GM06990 (cell line): ENCODE data around the gene ELAVL2.

ENCODE experiments used
- DNase-seq: peaks from one replicate; pipeline ENCODE4 v3.0.0-alpha.2; 2011; ENCODE audit not compliant: insufficient read length; ENCODE audit errors: extremely low read depth
- H3K27me3 ChIP-seq: replicated peaks from 2 replicates; pipeline ENCODE4 v1.6.0; 2011; ENCODE audit warnings: low read length; ENCODE audit not compliant: control insufficient read depth, insufficient read depth
- H3K36me3 ChIP-seq: 2 replicates; pipeline ENCODE4 v1.5.1; 2011; ENCODE audit warnings: low read length; ENCODE audit not compliant: control insufficient read depth, insufficient read depth
- H3K4me3 ChIP-seq: replicated peaks from 2 replicates; pipeline ENCODE4 v1.5.1; 2011; ENCODE audit warnings: low read depth, mild to moderate bottlenecking, control low read depth, low read length
- CTCF ChIP-seq: IDR thresholded peaks from 2 replicates; pipeline ENCODE4 v1.5.1; 2011; ENCODE audit warnings: low read length, control low read depth, mild to moderate bottlenecking, inconsistent platforms; ENCODE audit not compliant: insufficient read depth, poor library complexity, severe bottlenecking

Gene ELAVL2

GRCh38 chr9:23830476-23830805 is 4.4 kb upstream of the ELAVL2 start:
- Histone ChIP-seq H3K27me3 (no peaks in the 10 kb centered on the region), H3K4me3 (no peak overlapping the region), H3K36me3 (no peaks in the 10 kb centered on the region)
- DNase-seq, result no peak
- TF ChIP-seq CTCF, result no peak

GRCh38 chr9:23829580-23830475 is 3.8 kb upstream of the ELAVL2 start:
- TF ChIP-seq CTCF, result no peak
- no peaks in the 10 kb centered on the region for H3K36me3 ChIP-seq
- no peak for DNase-seq
- H3K27me3 ChIP-seq, result no peaks in the 10 kb centered on the region
- no peak overlapping the region for H3K4me3 ChIP-seq

GRCh38 chr9:23825700-23826099 is 340 bp downstream of the ELAVL2 start:
- Histone ChIP-seq H3K27me3 (no peaks in the 10 kb centered on the region), H3K4me3 (no peak overlapping the region), H3K36me3 (no peaks in the 10 kb centered on the region)
- no peak for DNase-seq
- TF ChIP-seq CTCF, result no peak

GRCh38 chr9:23824830-23825591 is 1.0 kb downstream of the ELAVL2 start:
- no peak overlapping the region for H3K4me3 ChIP-seq

More at GRCh38 chr9:23824830-23825591, 1.0 kb downstream of the ELAVL2 start:
- Histone ChIP-seq H3K27me3 (no peaks in the 10 kb centered on the region), H3K36me3 (no peaks in the 10 kb centered on the region)
- TF ChIP-seq CTCF, result no peak
- DNase-seq, result no peak
